LHCN-M2 (cell line): Measurements from ENCODE around the gene CSMD2. TPM values are rescaled to one million over a fixed set of nuclear protein-coding genes. Genes with fewer than 3 reads are reported as not detected.

Experiments used
- DNase-seq: peaks from one replicate; pipeline ENCODE4 v3.0.0-alpha.2; 2012; ENCODE audit warnings: low read depth
- total RNA-seq: library from RNA; depleted of rRNA; stranded (reverse); fragments of >200 nt; gene quantifications from 2 replicates; pipeline ENCODE4 v1.2.3, GENCODE V29; 2014

The CSMD2 gene
- total RNA-seq, 1 experiment from 2014 or later: not detected

- DNase-seq: no peak
Measured at GRCh38 chr1:34156739-34157138, 8.3 kb downstream of the CSMD2 start.

GRCh38 chr1:34155860-34156259 lies 9.2 kb downstream of the CSMD2 start:
- DNase-seq: no peak

- no peak for DNase-seq
Measured at GRCh38 chr1:34153246-34153645, 11.8 kb downstream of the CSMD2 start.

- no peak for DNase-seq
Measured at GRCh38 chr1:34149501-34149900, 15.5 kb downstream of the CSMD2 start.

GRCh38 chr1:34147301-34147700 lies 17.7 kb downstream of the CSMD2 start:
- no peak for DNase-seq

GRCh38 chr1:34144766-34145165 lies 20.3 kb downstream of the CSMD2 start:
- DNase-seq: no peak

- DNase-seq: no peak
Measured at GRCh38 chr1:34143975-34144374, 21.1 kb downstream of the CSMD2 start.

- no peak for DNase-seq
Measured at GRCh38 chr1:34140011-34140676, 24.9 kb downstream of the CSMD2 start.

- DNase-seq: no peak
Measured at GRCh38 chr1:34137411-34137810, 27.6 kb downstream of the CSMD2 start.

- DNase-seq: no peak
Measured at GRCh38 chr1:34132161-34132420, 32.9 kb downstream of the CSMD2 start.

GRCh38 chr1:34131396-34132160 lies 33.5 kb downstream of the CSMD2 start:
- DNase-seq: no peak

GRCh38 chr1:34130306-34130705 lies 34.7 kb downstream of the CSMD2 start:
- no peak for DNase-seq

GRCh38 chr1:34129630-34130029 lies 35.4 kb downstream of the CSMD2 start:
- DNase-seq: no peak

GRCh38 chr1:34128186-34128889 lies 36.7 kb downstream of the CSMD2 start:
- no peak for DNase-seq

GRCh38 chr1:34127006-34128000 lies 37.7 kb downstream of the CSMD2 start:
- no peak for DNase-seq

GRCh38 chr1:34126486-34126885 lies 38.5 kb downstream of the CSMD2 start:
- DNase-seq: no peak

- no peak for DNase-seq
Measured at GRCh38 chr1:34125721-34126380, 39.2 kb downstream of the CSMD2 start.

- no peak for DNase-seq
Measured at GRCh38 chr1:34122080-34122932, 42.7 kb downstream of the CSMD2 start.

- DNase-seq: no peak
Measured at GRCh38 chr1:34115233-34115632, 49.8 kb downstream of the CSMD2 start.

- DNase-seq: no peak
Measured at GRCh38 chr1:34113887-34114286, 51.1 kb downstream of the CSMD2 start.
